SK-N-SH (cell line): ENCODE results near the gene AP1B1. TPM values are rescaled to one million over a fixed set of nuclear protein-coding genes. Genes with fewer than 3 reads are reported as not detected.

Experiments
- CTCF ChIA-PET: fragments of 300-600, 350-600 bp; formaldehyde crosslinking; extraction: SDS; loops from one replicate; lab custom pipeline; 2021; lab: Yijun Ruan, JAX
- POLR2A ChIA-PET: fragments of 350-600 bp; sonication (Branson Sonifier 250); formaldehyde crosslinking; extraction: SDS; loops from one replicate; lab custom pipeline; 2020; ENCODE audit warnings: antibody characterized with exemption, inconsistent platforms; lab: Yijun Ruan, JAX
- DNase-seq: peaks from one replicate; pipeline ENCODE4 v3.0.0; 2012
- H2AFZ ChIP-seq: fragments of 200-600 bp; sonication (generic); 2 replicates; pipeline ENCODE4 v1.8.1; 2016; ENCODE audit warnings: antibody characterized with exemption, mild to moderate bottlenecking, low read depth
- H3F3A ChIP-seq: fragments of 200-600 bp; sonication (generic); replicated peaks from 2 replicates; pipeline ENCODE3; 2016; ENCODE audit warnings: antibody characterized with exemption, mild to moderate bottlenecking; ENCODE audit not compliant: insufficient read depth
- H3K27ac ChIP-seq, 2 experiments: fragments of 200-500 bp in 1 of 2; fragments of 200-600 bp in 1 of 2; sonication (Bioruptor generic) in 1 of 2; sonication (generic), shearing (Covaris generic) in 1 of 2; 2 replicates each; pipeline versions ENCODE4 v1.5.1 to v1.6.1; 2014 to 2016; ENCODE audit warnings: low read depth in 2 of 2, inconsistent platforms in 1 of 2, low read length in 1 of 2, mild to moderate bottlenecking in 1 of 2, mixed read lengths in 1 of 2
- H3K27me3 ChIP-seq: fragments of 200-600 bp; sonication (generic), shearing (Covaris generic); 2 replicates; pipeline ENCODE4 v1.6.1; 2016; ENCODE audit warnings: mixed run types; ENCODE audit not compliant: insufficient read depth
- H3K36me3 ChIP-seq, 2 experiments: fragments of 200-500 bp in 1 of 2; fragments of 200-600 bp in 1 of 2; sonication (Bioruptor generic) in 1 of 2; sonication (generic) in 1 of 2; replicated peaks in 1 of 2; 2 replicates each; pipeline versions ENCODE3 to v1.5.1; 2014 to 2016; ENCODE audit warnings: low read length in 1 of 2, mild to moderate bottlenecking in 1 of 2; ENCODE audit not compliant: insufficient read depth in 2 of 2, control insufficient read depth in 1 of 2
- H3K4me1 ChIP-seq, 2 experiments: fragments of 200-500 bp in 1 of 2; fragments of 200-600 bp in 1 of 2; sonication (Bioruptor generic) in 1 of 2; sonication (generic), shearing (Covaris generic) in 1 of 2; 2 replicates each; pipeline versions ENCODE4 v1.5.1 to v1.6.1; 2014 to 2016; ENCODE audit warnings: low read depth in 1 of 2, low read length in 1 of 2, mixed run types in 1 of 2; ENCODE audit not compliant: insufficient read depth in 2 of 2, control insufficient read depth in 1 of 2
- H3K4me2 ChIP-seq: fragments of 200-600 bp; sonication (generic), shearing (Covaris generic); 2 replicates; pipeline ENCODE4 v1.6.1; 2017; ENCODE audit warnings: mixed run types
- H3K4me3 ChIP-seq, 2 experiments: fragments of 200-500 bp in 1 of 2; fragments of 200-600 bp in 1 of 2; sonication (Bioruptor generic) in 1 of 2; sonication (generic), shearing (Covaris generic) in 1 of 2; 2 replicates each; pipeline versions ENCODE4 v1.5.1 to v1.8.1; 2014 to 2016; ENCODE audit warnings: low read depth in 2 of 2, inconsistent platforms in 1 of 2, low read length in 1 of 2, mild to moderate bottlenecking in 1 of 2, mixed read lengths in 1 of 2, moderate library complexity in 1 of 2
- H3K79me2 ChIP-seq: fragments of 200-600 bp; sonication (generic); 2 replicates; pipeline ENCODE4 v1.8.1; 2017; ENCODE audit warnings: mild to moderate bottlenecking; ENCODE audit not compliant: insufficient read depth
- H3K9ac ChIP-seq: fragments of 200-600 bp; sonication (generic); 2 replicates; pipeline ENCODE4 v1.6.1; 2017; ENCODE audit warnings: mixed run types
- H3K9me2 ChIP-seq: fragments of 200-600 bp; sonication (generic); 2 replicates; pipeline ENCODE4 v1.6.1; 2017; ENCODE audit warnings: mixed run types
- H3K9me3 ChIP-seq: fragments of 200-600 bp; sonication (generic); 2 replicates; pipeline ENCODE4 v1.6.1; 2017; ENCODE audit warnings: mixed run types, mild to moderate bottlenecking, moderate library complexity
- H4K20me1 ChIP-seq: fragments of 200-600 bp; sonication (generic); 2 replicates; pipeline ENCODE4 v1.6.1; 2017; ENCODE audit warnings: mild to moderate bottlenecking, mixed run types; ENCODE audit not compliant: insufficient read depth
- ELF1 ChIP-seq: IDR thresholded peaks from 2 replicates; pipeline ENCODE4 v1.4.0; 2012
- EP300 ChIP-seq, 2 experiments: IDR thresholded peaks; 2 replicates each; pipeline versions ENCODE4 v1.4.0 to v1.6.1; 2012; ENCODE audit warnings: borderline replicate concordance in 1 of 2, low read depth in 1 of 2, low read length in 1 of 2
- FOXJ3 ChIP-seq: sonication (generic); formaldehyde crosslinking; IDR thresholded peaks from 2 replicates; pipeline ENCODE4 v1.5.1; 2020; ENCODE audit warnings: mild to moderate bottlenecking, missing genetic modification reagents
- GATA2 ChIP-seq: sonication (generic); formaldehyde crosslinking; IDR thresholded peaks from 2 replicates; pipeline ENCODE4 v1.5.0; 2020; ENCODE audit warnings: mild to moderate bottlenecking, missing genetic modification reagents
- JUND ChIP-seq: IDR thresholded peaks from 2 replicates; pipeline ENCODE4 v1.4.0; 2012
- MAX ChIP-seq: IDR thresholded peaks from 2 replicates; pipeline ENCODE4 v1.4.0; 2012; ENCODE audit warnings: low read depth
- MEF2A ChIP-seq: IDR thresholded peaks from 2 replicates; pipeline ENCODE4 v1.4.0; 2012; ENCODE audit warnings: low read depth, borderline replicate concordance
- NRF1 ChIP-seq: IDR thresholded peaks from 2 replicates; pipeline ENCODE4 v1.6.1; 2012; ENCODE audit warnings: low read depth, mild to moderate bottlenecking, low read length
- PBX3 ChIP-seq: IDR thresholded peaks from 2 replicates; pipeline ENCODE4; 2012
- RFX5 ChIP-seq: IDR thresholded peaks from 2 replicates; pipeline ENCODE4 v1.6.1; 2012; ENCODE audit warnings: mild to moderate bottlenecking, improper control_type of control experiment, low read length
- RXRA ChIP-seq: IDR thresholded peaks from 2 replicates; pipeline ENCODE4 v1.4.0; 2012; ENCODE audit warnings: low read depth, mild to moderate bottlenecking, borderline replicate concordance
- SMC3 ChIP-seq: IDR thresholded peaks from 2 replicates; pipeline ENCODE4 v1.6.1; 2012; ENCODE audit warnings: low read depth, low read length, improper control_type of control experiment
- TAF1 ChIP-seq: IDR thresholded peaks from 2 replicates; pipeline ENCODE4 v1.6.1; 2012; ENCODE audit warnings: low read depth, mild to moderate bottlenecking, low read length, moderate library complexity, borderline replicate concordance
- USF1 ChIP-seq: IDR thresholded peaks from 2 replicates; pipeline ENCODE4 v1.4.0; 2012; ENCODE audit warnings: low read depth, borderline replicate concordance
- USF2 ChIP-seq: fragments of 150-350 bp; IDR thresholded peaks from 2 replicates; pipeline ENCODE4 v1.6.1; 2017; ENCODE audit warnings: antibody characterized with exemption, low read length, low read depth, borderline replicate concordance
- ZBTB33 ChIP-seq: IDR thresholded peaks from 2 replicates; pipeline ENCODE4 v1.4.0; 2012; ENCODE audit warnings: low read depth, borderline replicate concordance
- WGBS: methylation state at CpG from one replicate; pipeline ENCODE4 v1.1.6; 2017; ENCODE audit warnings: low lambda C conversion rate; 5-methylcytosine and 5-hydroxymethylcytosine counted together
- polyA plus RNA-seq, 3 experiments: library from polyadenylated mRNA; depleted of rRNA; stranded (reverse); fragments of >200 nt; gene quantifications; 2 replicates each; pipeline ENCODE4 v1.2.3, GENCODE V29; 2012

Gene AP1B1
- polyA plus RNA-seq, 1 of the 3 experiments (the other 2 are of a cell fraction), result 51.9 TPM

GRCh38 chr22:29329581-29329980 is 58.8 kb downstream of the AP1B1 start:
- Histone ChIP-seq H3K27me3 (no peaks in the 10 kb centered on the region), H3K36me3 (peaks cover 0 to 53% of the 10 kb centered on the region in 2 experiments), H3K9me2 (no peaks in the 10 kb centered on the region), H2AFZ (no peak overlapping the region), H3K27ac (no peak overlapping the region), H3K4me2 (no peak overlapping the region), H4K20me1 (no peaks in the 10 kb centered on the region), H3K9me3 (no peaks in the 10 kb centered on the region), H3K4me3 (no peak overlapping the region), H3F3A (no peaks in the 10 kb centered on the region), H3K9ac (no peak overlapping the region), H3K4me1 (peaks cover 0 to 18% of the 10 kb centered on the region in 2 experiments; a peak in 1 of 4 replicates), H3K79me2 (no peaks in the 10 kb centered on the region)
- CTCF ChIA-PET, result no interaction called here
- no peak for TF ChIP-seq ELF1
- TF ChIP-seq MAX, result no peak
- TF ChIP-seq USF2, result no peak
- no peak for TF ChIP-seq EP300 (IDR thresholded peaks at IDR 0.05; ENCODE audit: borderline replicate concordance in 1 of 2, low read depth in 1 of 2, low read length in 1 of 2)
- TF ChIP-seq PBX3, result no peak
- no peak for TF ChIP-seq SMC3
- no peak for TF ChIP-seq GATA2 (CRISPR knock-in tag)
- TF ChIP-seq JUND, result no peak
- TF ChIP-seq TAF1, result no peak
- no peak for TF ChIP-seq NRF1
- TF ChIP-seq RXRA, result no peak
- WGBS, result 99% methylated on average over 7 of the region's 11 CpGs
- POLR2A ChIA-PET, result no interaction called here
- no peak for DNase-seq

- WGBS, result 92% methylated on average over 14 of the region's 34 CpGs
- no peak for TF ChIP-seq PBX3
- no peak for TF ChIP-seq MEF2A
- no peak for TF ChIP-seq ELF1
- no peak for TF ChIP-seq USF1
- TF ChIP-seq FOXJ3, result no peak
- no peak for TF ChIP-seq RFX5
- TF ChIP-seq USF2, result no peak
- TF ChIP-seq ZBTB33, result no peak
Observed at GRCh38 chr22:29328566-29329500, 59.5 kb downstream of the AP1B1 start.

More at GRCh38 chr22:29328566-29329500, 59.5 kb downstream of the AP1B1 start:
- Histone ChIP-seq H3K9me3 (no peaks in the 10 kb centered on the region), H3K9ac (no peak overlapping the region), H3F3A (no peaks in the 10 kb centered on the region), H4K20me1 (no peaks in the 10 kb centered on the region), H3K4me2 (no peak overlapping the region), H3K27me3 (no peaks in the 10 kb centered on the region), H3K4me3 (no peak overlapping the region), H3K36me3 (peaks cover 0 to 49% of the 10 kb centered on the region in 2 experiments), H3K27ac (no peak overlapping the region), H3K9me2 (no peaks in the 10 kb centered on the region), H3K79me2 (no peaks in the 10 kb centered on the region), H2AFZ (no peak overlapping the region), H3K4me1 (peaks cover 0 to 18% of the 10 kb centered on the region in 2 experiments; a peak in 1 of 4 replicates)
- POLR2A ChIA-PET, result no interaction called here
- CTCF ChIA-PET, result interaction anchor here (1.3 to 5.6 kb wide), 4 partner anchors 14 to 30 kb away, joined by 4 to 35 read pairs (median 6); partner anchors contain the start of gene GAS2L1
- DNase-seq, result no peak
